Stimulated activated CD4-positive, alpha-beta T cell treated with anti-CD3 and anti-CD28 coated beads, TNF-alpha, amount 100 ng/mL, for 1 hour (primary cell): ENCODE data around the gene SPEN.
"Not testable (repeated sequence)": the region's sequence is repeated elsewhere in the genome, so short reads cannot be mapped to it uniquely, and the experiment has no call there.

Experiments used
- DNase-seq, 3 donors: peaks; one replicate each; pipeline ENCODE4 v3.0.0-alpha.2; 2020; ENCODE audit warnings: low read depth in 3 of 3, low spot score in 1 of 3

SPEN gene

DNA sequence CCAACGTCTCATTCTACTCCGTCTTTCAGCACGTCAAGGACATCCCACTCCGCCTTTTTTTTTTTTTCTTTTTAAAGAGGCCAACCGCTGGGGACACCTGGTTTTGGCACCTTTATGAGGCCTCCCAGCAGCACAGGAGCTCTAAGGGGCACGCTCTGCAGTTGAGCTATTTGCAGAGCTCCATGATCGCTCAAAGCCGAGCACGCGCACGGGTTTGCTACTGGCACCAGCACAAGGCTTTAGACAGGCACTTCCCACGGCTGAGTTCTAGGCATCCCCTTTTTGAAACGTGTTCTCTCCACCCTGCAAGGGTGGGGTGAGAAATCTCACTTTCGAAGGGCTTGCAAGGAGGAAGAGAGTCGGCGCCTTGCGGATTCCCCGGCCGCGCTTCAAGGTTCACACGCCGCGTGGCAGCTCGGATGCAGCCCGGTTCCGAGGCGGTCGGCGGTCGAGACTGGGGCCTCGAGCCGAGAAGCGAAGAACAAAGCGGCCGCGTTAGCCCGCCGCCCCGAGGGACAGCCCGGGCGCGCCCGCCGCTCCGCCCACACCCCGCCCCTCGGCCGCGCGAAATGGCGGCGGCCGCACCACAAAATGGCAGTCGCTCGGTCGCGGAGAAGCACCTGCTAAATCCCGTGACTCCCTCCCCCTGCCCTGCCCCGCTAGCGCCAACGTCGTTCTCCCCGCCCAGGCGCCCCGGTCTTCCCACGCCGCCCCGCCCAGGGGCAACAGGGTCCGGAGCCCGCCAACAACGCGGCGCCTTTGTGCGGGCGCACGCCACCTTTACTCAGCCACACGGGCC is 12.9 kb upstream of the SPEN start:
- DNase-seq = peak; percentile 62 to 81 (median 74)

DNA sequence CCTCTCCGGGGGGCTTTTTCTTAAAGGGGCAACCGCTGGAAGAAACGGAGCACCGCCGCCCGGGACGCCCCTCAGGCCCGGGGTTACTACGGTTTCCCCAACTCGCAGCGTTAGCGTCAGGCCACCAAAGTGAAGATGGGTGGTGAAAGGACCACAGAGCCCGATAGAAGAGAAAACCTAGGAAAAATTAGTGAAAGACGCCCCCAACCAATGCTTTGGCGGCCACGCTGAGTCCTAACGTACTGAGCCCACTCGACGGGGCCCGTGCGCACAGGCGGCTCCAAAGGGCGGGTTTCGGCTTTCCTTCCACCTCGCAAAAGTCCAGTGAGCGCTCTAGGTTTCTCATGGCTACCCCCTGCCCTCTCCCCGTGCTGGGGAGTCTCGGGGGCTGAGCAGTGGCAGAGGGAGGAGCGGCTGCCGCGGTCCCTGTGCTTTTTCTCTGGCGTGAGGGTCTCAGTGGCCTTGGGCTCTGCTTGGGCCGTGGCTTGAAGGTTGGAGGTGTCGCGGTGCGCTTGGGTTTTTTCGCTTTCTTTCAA is 12.2 kb upstream of the SPEN start:
- DNase-seq = peak in 1 of 3 donors; percentile 35

DNA sequence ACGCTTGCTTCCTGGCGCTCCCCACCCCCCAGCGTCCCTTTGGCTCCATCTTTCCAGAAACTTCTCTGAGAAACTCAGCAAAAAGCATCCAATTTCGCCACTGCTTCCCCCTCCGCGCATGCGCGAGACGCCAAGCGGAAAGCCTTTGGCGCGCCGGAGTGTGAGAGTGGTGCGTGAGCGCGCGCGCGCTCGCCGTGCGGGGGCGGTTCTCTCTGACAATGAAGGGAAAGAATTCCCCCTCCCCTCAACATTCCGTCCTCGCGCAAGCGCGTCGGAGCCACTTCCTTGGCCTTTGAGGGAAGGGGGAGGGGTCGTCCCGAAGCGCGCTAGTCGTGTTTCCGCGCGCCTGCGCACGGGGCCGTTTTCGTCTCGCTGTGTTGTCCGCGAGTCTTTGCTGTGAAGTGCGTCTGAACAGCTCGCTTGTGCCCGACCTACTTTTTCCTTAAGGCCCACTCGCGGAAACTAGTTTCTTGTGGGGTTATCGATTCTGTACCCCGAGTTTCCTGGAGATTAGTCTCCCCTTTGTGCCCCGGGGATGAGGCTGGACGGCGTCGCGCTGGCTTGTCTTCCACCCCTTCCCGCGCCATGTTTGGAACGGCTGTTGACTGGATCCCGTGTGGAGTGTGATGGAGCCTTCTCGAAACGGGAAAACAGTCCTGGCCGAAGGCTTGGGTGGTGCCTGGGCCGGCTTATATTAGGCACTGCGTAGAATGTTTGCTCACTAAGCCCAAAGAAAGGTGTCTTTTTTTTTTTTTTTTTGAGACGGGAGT is 11.6 kb upstream of the SPEN start:
- DNase-seq = peak; percentile 98 to 99 (median 98)

DNA sequence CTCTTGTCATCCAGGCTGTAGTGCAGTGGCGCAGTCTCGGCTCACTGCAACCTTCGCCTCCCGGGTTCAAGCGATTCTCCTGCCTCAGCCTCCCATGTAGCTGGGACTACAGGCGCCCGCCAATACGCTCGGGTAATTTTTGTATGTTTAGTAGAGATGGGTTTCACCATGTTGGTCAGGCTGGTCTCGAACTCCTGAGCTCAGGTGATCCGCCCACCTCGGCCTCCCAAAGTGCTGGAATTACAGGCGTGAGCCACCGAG is 11.1 kb upstream of the SPEN start:
- DNase-seq = not testable (repeated sequence)

DNA sequence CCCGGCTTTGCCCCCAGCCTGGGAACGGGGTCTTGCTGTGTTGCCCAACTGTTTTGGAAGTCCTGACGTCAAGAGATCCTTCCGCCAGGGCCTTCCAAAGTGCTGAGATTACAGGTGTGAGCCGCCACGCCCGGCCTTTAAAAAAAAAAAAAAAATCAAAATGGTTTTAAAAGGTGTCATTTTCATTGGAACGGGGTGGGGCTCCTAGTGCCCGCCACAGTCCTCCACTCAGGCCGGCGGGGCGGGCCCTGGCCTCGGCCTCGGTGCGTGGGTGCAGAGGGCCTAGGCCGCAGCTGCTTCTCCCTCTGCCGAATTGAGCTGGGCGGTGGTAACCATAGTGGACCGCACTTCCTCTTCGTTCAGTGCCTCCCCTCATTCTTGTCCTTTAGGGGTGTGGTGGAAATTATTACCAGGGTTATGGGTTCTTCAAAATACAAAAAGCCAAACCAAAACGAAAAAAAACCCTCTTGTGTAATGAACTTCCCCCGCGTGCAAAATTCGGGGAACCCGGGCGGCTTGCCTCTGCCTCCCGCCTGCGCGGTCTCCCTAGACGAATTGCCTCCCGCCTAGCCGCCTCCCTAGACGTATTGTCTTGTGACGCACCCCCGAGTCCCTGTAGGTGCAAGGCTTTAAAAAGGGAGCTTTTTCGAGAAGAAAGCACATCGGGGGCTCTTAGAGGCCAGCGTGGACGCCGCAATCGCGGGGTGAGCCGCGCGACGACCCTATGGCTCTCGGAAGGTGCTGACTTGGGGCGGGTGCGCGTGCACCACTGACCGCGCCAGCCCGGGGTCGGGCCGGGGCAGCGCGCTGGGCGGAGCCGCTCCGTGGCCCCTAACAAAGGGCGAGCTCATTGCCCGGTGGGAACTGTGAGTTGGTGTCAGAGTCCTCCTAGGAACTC is 10.5 kb upstream of the SPEN start:
- DNase-seq = no peak

DNA sequence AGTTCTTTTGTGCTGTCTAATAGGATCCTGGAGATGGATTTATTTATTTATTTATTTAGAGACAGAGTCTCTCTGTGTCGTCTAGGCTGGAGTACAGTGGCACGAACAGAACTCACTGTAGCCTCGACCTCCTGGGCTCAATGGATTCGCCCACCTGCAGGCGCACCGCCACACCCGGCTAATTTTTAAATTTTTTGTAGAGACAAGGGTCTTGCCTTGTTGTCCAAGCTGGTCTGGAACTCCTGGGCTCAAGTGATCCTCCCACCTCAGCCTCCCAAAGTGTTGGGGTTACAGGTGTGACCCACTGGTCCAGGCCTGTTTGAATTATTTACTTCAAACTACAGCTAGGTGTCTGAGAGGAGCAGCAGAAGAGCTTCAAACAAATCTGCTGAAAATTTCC is 9.6 kb upstream of the SPEN start:
- no peak for DNase-seq

DNA sequence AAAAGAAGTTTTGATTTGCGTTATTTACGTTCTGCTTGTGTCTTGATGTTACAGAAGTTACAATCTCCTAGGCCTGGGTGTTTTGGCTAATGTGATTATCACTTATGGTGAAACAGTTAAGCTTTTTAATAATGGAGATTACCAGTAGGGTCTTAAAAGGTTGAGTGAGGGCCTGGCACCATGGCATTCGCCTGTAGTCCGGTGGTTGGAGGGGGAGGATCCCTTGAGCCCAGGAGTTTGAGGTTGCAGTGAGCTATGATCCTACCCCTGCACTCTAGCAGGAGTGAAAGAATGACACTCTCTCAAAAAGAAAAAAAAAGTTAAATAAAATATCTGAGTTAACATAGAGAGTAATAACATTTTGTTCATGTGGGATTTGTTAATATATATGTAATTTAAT is 8.8 kb upstream of the SPEN start:
- no peak for DNase-seq

DNA sequence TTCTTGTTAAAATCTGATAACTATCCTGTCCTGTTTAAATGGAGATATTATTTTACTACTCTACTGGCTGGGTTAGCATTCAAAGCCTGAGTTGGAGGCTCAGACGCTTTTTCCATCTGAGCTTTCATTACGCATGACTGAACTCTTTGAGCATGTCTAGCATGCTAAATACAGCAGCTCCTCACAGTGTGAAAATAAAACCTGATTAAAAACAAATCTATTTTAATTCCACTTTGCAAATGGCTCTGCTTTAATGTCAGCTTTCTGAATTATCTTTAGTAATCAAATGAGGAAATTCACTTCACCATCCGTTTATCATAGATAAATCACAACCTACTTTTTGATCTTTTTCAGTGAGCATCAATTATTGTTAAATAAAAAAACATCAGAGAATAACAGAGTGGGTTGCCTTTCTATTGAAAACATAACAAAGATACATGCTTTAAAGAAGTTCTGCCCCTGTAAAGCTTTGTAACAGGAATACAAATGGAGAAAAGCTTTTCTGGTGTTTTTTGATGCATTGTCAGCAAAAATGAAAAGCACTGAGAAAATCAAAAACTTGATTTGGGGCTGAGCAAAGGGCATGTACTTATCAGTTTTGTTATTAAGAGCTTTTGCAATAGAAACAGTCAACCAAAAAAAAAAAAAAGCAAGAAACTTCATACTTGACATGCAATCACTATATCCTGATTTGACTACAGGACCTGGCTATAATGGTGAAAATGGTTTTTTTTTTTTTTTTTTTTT is 3.5 kb upstream of the SPEN start:
- DNase-seq = no peak

DNA sequence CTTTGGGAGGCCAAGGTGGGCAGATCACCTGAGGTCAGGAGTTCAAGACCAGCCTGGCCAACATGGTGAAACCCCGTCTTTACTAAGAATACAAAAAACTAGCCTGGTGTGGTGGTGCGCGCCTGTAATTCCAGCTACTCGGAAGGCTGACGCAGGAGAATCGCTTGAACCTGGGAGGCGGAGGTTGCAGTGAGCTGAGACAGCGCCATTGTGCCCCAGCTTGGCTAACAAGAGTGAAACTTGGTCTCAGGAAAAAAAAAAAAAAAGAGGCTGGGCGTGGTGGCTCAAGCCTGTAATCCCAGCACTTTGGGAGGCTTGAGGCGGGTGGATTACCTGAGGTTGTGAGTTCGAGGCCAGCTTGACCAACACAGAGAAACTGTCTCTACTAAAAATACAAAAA is 1.5 kb upstream of the SPEN start:
- not testable (repeated sequence) for DNase-seq

DNA sequence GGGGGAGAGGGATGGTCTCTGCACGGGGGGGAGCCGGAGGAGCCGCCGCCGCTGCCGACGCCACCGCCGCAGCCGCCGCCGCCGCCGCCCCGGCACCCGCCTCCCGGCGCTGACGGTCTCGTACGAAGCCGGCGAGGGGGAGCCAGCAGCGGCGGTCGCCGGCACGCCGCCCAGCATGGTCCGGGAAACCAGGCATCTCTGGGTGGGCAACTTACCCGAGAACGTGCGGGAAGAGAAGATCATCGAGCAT is 311 bp downstream of the SPEN start:
- no peak for DNase-seq

DNA sequence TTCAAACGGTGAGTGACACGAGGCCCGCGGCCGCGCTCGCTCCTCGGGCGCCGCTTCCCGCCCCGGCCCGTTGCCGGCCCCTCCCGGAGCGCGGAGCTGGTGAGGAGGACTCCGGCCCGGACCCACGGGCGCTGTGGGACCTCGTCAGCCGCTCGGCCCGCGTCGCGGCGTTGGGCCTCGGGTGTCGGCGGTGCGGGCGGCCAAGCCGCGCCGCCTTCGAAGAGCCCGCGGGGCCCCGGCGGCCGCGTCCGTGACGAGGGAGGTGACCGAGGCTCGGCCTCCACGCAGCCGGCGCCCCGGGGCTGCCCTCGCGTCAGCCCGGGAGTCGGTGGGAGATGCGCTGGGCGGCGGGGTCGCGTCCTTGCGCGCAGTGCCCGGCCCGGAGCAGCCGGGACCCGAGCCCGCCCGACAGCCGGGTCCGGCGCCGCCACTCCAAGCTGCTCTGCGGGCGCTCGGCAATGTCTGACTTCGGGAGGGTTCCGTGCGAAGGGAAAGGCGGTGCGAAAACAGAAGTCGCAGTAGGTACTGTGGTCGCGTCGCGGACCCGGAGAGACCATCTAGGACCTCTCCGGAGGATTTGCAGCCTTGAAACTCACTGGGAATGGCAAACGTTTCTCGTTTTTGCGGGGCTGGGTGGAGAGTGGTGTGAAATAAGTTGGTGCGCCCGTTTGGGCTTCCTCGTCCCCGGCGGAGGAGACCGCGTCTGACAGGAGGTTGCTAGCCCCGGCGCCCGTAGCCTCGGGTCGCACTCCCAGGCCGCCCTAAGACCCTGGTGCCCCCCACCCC is 829 bp downstream of the SPEN start:
- no peak for DNase-seq

DNA sequence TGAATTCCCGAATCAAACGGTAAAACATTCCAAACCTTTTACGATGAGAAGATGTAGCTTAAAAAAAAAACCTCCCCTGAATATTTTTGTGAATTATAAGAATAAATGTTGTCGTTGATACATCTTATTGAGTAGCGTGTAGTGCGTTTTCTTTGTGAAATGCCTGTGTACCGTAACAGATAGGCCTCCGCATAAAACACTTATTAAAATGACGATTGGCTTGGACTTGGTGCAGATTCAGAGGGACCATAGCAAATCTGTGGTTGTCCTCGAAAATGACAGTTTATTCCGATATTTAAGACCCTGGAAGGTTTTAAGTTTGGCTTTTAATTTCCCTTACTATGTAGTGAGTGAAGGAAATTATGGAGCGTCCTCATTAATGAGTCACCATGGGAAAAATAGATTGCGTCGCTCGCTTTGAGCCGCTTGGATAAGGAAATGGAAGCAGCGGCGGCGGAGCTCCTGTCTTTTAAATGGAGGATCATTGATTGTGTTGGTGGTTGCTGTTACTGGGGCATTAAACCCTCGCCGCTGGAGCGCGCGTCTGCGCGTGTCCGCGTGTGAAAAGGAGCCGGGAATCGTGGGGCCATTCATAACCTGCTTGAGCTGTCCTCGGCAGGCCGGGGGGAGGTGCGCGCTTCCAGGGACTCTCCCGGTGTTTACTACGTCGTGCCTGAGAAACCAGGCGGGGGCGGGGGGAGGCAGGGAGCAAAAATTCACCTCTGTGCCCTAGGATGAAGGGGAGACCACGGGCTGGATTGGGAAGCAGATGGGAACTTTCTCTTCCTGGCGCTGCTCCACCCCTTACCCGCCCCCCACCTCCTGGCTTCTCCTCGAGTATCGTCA is 1.6 kb downstream of the SPEN start:
- DNase-seq = peak in 2 of 3 donors; percentile 33 to 49

DNA sequence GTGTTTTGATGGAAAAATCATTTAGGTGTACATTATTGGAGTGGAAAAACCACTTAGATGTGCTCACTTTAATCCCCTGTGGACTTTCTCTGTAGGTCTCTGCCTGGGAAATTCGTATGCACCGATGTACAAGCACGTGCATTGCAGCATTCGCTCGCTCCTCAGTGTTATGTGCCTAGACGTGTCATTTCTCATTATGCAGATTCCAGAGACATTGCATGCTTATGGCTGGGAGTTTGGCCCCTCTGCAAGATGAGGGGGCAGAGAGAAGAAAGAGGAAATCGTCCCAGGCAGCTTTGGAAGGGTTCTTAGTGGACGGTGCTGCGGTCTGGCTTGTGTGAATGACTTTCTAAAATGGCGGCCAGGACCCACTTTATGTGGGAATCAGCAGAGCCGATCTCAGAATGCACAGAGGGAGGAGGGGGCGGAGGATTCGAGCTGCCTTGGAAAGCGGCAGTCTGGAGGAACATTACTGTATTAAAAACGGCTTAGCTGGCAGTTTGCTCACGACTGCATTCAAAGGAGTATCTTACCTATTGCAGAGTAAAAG is 2.3 kb downstream of the SPEN start:
- no peak for DNase-seq

DNA sequence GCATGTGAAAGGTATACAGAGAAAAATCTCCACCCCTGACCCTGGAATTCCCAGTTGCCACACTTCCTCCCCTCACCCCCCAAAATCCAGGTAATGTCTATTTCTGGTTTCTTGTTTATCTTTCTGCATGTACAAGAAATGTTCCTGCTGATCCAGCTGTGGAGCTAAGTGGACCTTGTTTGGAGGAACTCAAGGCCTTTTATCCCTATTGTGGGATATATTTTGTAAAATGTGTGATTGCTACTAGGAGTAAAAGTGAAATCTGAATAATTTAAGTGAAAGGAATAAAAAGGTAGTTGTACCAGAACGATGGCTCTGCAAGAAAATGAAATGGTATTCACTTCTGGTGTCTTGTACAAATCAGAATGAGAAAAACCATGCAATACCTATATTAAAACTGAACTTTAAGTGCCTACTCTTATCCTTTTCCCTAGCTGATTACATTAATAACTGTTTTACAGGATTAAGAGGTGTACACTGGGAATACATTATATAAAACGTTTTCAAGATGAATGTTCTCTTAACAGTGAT is 3.0 kb downstream of the SPEN start:
- DNase-seq = no peak

DNA sequence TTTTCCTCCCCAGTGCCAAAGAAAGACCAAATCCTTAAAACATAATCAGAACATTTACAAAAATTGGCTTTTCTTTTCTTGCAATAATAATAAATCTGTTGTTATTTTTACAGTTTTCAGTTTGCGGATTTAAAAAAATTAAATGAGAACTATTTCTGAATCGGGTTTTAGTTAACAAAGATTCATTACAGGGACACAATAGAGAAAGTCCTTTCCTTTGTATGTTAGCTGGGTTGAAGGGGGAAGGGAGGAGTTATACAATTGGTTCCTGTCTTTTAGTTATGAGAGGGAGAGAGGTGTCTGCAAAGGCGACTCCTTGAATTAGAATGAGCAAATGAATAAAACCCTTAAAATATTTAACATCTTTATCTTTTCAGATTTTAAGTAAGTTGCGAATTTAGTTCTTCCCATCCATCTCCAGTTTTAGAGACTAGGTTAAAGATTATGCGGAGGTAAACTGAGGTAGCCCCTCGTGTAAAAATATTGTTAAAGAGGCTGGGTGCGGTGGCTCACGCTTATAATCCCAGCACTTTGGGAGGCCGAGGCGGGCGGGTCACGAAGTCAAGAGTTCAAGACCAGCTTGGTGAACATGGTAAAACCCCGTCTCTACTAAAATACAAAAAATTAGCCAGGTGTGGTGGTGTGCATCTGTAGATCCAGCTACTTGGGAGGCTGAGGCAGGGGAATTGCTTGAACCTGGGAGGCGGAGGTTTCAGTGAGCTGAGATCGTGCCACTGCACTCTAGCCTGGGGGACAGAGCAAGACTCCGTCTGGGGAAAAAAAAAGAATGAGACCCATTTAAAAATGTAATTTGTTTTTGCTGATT is 3.9 kb downstream of the SPEN start:
- DNase-seq = no peak

DNA sequence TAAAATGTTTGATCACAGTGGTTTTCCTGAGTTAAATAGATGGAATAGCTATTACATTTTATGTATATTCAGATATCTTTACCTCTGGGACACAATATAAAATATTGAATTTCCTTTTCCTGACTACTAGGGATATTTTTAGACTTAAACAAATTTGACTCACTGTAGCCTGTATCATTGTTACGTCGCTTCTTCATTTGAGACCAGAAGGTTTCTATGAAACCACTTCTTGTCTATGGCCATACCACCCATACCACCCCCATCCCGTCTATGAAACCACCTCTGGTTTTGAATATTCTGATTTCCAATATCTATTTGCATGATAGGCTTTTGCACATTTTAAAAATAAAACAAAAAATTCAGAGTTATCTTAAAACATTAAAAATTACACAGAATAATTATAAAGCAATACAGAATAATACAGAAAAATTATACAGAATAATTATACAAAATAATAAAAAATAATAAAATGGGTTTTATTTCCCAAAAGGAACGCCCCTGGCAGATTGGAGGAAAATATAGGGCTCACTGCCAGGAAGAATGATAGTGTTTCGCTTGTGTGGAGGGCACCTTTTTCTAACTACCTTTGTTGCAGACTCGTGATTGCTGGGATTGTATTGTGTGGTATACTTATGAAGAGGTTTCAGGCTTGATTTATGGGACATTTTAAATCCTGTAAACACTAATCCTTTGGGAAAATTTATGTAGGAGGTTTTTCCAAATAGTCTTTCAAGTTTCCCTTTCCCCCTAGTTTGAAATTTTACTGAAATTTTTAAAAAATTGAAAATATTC is 4.7 kb downstream of the SPEN start:
- no peak for DNase-seq

DNA sequence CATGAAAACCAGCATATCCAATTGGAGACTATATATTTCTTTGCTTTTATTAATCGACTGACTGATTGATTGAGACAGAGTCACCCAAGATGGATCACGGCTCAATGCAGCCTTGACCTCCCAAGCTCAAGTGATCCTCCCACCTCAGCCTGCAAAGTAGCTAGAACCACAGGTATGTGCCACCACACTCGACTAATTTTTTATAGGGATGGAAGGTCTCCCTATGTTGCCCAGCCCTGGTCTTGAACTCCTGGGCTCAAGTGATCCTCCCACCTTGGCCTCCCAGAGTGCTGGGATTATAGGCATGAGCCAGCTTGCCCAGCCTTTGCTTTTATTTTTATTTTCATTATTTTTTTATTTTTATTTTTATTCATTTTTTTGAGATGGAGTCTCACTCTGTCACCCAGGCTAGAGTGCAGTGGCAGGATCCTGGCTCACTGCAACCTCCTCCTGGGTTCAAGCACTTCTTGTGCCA is 5.4 kb downstream of the SPEN start:
- no peak for DNase-seq
